ENCODE data around the gene NELFB.

GRCh38 chr9:137234055-137234697 lies 21.0 kb upstream of the NELFB start:
- TF ChIP-seq, protein P1, sequence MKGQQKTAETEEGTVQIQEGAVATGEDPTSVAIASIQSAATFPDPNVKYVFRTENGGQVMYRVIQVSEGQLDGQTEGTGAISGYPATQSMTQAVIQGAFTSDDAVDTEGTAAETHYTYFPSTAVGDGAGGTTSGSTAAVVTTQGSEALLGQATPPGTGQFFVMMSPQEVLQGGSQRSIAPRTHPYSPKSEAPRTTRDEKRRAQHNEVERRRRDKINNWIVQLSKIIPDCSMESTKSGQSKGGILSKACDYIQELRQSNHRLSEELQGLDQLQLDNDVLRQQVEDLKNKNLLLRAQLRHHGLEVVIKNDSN (IDR thresholded peaks at IDR 0.05), result no peak
- TF ChIP-seq RAD21 (IDR thresholded peaks at IDR 0.05; ENCODE audit: low read depth) (no peak), TCF12 (IDR thresholded peaks at IDR 0.05; ENCODE audit: low read depth) (no peak), TAF1 (IDR thresholded peaks at IDR 0.05; ENCODE audit: low read depth) (no peak), ZBTB7A (IDR thresholded peaks at IDR 0.05; ENCODE audit: low read depth) (no peak), NFIC (IDR thresholded peaks at IDR 0.05) (no peak), MAX (IDR thresholded peaks at IDR 0.05) (no peak), YY1 (IDR thresholded peaks at IDR 0.05; ENCODE audit: low read depth) (no peak), CEBPB (IDR thresholded peaks at IDR 0.05) (no peak), TEAD4 (IDR thresholded peaks at IDR 0.05) (no peak), REST (IDR thresholded peaks at IDR 0.05; ENCODE audit: low read depth) (no peak)
